ENCODE measurements around the gene LARP4B. TPM values are rescaled to one million over a fixed set of nuclear protein-coding genes. Genes with fewer than 3 reads are reported as not detected.
"Not testable (repeated sequence)": the region's sequence is repeated elsewhere in the genome, so short reads cannot be mapped to it uniquely, and the experiment has no call there.

Gene LARP4B
- polyA plus RNA-seq, 1 donor from 2014 or later, result 14.2 TPM

DNA sequence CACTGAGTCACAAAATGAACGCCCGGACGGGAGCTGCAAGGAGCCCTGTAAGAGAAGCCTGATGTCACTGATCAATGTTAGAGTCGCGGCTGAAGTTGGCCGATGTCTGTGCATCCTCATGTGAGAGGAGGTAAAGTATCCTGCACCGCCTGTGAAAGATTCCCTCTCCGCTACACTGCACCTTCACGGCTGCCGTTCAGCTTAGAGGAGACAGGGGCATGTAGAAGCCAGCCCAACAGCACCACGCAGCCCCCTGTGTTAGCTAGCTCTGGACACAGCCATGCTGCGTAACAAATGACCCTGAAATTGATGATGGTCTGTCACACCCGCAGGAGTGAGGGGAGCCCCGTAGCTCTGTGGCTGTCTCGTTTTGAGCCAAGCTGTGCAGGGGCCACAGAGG is 160.5 kb downstream of the LARP4B start:
- Histone ChIP-seq H4K20me1 (ENCODE audit: insufficient read depth) (no peaks in the 10 kb centered on the region), H3K27ac (ENCODE audit: low read length) (no peak overlapping the region), H3F3A (ENCODE audit: insufficient read depth, low read length, poor library complexity, severe bottlenecking) (no peaks in the 10 kb centered on the region), H3K4me2 (ENCODE audit: low read length) (no peak overlapping the region), H3K9me3 (ENCODE audit: low read length) (peaks cover 5% of the 10 kb centered on the region), H3K27me3 (ENCODE audit: insufficient read depth, low read depth, low read length) (no peaks in the 10 kb centered on the region), H3K4me3 (ENCODE audit: low read length) (no peak overlapping the region), H3K79me2 (replicated peaks; ENCODE audit: insufficient read depth, low read length) (no peaks in the 10 kb centered on the region), H3K36me3 (ENCODE audit: insufficient read depth, low read length) (no peaks in the 10 kb centered on the region), H3K9me2 (ENCODE audit: insufficient read depth, low read length) (no peaks in the 10 kb centered on the region), H3K9ac (ENCODE audit: low read length) (no peak overlapping the region), H2AFZ (ENCODE audit: low read depth, low read length) (no peak overlapping the region)
- no peak for TF ChIP-seq SMC3 (conservative IDR thresholded peaks at IDR 0.05; ENCODE audit: poor library complexity)
- no peak for TF ChIP-seq MXI1 (conservative IDR thresholded peaks at IDR 0.05; ENCODE audit: poor library complexity, severe bottlenecking)
- TF ChIP-seq POLR2AphosphoS5 (IDR thresholded peaks at IDR 0.05), result no peak
- TF ChIP-seq, protein P1, sequence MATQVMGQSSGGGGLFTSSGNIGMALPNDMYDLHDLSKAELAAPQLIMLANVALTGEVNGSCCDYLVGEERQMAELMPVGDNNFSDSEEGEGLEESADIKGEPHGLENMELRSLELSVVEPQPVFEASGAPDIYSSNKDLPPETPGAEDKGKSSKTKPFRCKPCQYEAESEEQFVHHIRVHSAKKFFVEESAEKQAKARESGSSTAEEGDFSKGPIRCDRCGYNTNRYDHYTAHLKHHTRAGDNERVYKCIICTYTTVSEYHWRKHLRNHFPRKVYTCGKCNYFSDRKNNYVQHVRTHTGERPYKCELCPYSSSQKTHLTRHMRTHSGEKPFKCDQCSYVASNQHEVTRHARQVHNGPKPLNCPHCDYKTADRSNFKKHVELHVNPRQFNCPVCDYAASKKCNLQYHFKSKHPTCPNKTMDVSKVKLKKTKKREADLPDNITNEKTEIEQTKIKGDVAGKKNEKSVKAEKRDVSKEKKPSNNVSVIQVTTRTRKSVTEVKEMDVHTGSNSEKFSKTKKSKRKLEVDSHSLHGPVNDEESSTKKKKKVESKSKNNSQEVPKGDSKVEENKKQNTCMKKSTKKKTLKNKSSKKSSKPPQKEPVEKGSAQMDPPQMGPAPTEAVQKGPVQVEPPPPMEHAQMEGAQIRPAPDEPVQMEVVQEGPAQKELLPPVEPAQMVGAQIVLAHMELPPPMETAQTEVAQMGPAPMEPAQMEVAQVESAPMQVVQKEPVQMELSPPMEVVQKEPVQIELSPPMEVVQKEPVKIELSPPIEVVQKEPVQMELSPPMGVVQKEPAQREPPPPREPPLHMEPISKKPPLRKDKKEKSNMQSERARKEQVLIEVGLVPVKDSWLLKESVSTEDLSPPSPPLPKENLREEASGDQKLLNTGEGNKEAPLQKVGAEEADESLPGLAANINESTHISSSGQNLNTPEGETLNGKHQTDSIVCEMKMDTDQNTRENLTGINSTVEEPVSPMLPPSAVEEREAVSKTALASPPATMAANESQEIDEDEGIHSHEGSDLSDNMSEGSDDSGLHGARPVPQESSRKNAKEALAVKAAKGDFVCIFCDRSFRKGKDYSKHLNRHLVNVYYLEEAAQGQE (IDR thresholded peaks at IDR 0.05; ENCODE audit: borderline replicate concordance), result no peak
- TF ChIP-seq, protein P2, sequence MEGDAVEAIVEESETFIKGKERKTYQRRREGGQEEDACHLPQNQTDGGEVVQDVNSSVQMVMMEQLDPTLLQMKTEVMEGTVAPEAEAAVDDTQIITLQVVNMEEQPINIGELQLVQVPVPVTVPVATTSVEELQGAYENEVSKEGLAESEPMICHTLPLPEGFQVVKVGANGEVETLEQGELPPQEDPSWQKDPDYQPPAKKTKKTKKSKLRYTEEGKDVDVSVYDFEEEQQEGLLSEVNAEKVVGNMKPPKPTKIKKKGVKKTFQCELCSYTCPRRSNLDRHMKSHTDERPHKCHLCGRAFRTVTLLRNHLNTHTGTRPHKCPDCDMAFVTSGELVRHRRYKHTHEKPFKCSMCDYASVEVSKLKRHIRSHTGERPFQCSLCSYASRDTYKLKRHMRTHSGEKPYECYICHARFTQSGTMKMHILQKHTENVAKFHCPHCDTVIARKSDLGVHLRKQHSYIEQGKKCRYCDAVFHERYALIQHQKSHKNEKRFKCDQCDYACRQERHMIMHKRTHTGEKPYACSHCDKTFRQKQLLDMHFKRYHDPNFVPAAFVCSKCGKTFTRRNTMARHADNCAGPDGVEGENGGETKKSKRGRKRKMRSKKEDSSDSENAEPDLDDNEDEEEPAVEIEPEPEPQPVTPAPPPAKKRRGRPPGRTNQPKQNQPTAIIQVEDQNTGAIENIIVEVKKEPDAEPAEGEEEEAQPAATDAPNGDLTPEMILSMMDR (IDR thresholded peaks at IDR 0.05; ENCODE audit: poor library complexity, severe bottlenecking), result no peak
- TF ChIP-seq TAF1 (IDR thresholded peaks at IDR 0.05; ENCODE audit: low read depth), result no peak
- TF ChIP-seq EP300 (conservative IDR thresholded peaks at IDR 0.05; ENCODE audit: poor library complexity, severe bottlenecking), result no peak
- TF ChIP-seq EZH2 (IDR thresholded peaks at IDR 0.05; ENCODE audit: borderline replicate concordance, insufficient read depth, low read length, poor library complexity, severe bottlenecking), result no peak
- TF ChIP-seq RAD21 (conservative IDR thresholded peaks at IDR 0.05), result no peak

DNA sequence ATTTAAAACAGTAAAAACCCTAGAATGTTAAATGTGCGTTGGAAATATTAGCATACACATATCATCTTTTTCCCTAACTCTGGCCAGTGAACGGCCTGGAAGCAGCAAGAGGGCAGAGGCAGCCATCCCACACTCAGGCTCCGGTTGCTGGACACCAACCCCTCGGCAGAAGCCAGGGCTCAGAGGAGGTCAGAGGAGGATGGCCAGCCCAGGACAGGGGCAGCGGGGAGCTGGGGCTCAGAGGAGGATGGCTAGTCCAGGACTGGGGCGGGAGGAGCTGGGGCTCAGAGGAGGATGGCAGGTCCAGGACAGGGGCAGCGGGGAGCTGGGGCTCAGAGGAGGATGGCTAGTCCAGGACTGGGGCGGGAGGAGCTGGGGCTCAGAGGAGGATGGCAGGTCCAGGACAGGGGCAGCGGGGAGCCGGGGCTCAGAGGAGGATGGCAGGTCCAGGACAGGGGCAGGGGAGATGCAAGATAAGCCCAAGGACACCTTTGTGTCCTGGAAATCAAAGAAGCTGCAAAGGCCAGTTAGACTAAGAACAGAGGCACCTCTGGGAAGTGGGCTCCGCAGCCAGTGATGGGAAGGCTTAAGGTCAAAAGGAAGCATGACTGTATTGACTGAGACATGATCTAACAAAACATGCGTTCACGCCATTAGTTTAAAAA is 161.3 kb downstream of the LARP4B start:
- H3K9me3 ChIP-seq (ENCODE audit: low read length); H4K20me1 ChIP-seq (ENCODE audit: insufficient read depth); H3K4me2 ChIP-seq (ENCODE audit: low read length); H3K27ac ChIP-seq (ENCODE audit: low read length); H2AFZ ChIP-seq (ENCODE audit: low read depth, low read length); H3K27me3 ChIP-seq (ENCODE audit: insufficient read depth, low read depth, low read length); H3K9me2 ChIP-seq (ENCODE audit: insufficient read depth, low read length); H3K9ac ChIP-seq (ENCODE audit: low read length); H3K36me3 ChIP-seq (ENCODE audit: insufficient read depth, low read length); H3K4me3 ChIP-seq (ENCODE audit: low read length); H3F3A ChIP-seq (ENCODE audit: insufficient read depth, low read length, poor library complexity, severe bottlenecking); H3K79me2 ChIP-seq (replicated peaks; ENCODE audit: insufficient read depth, low read length): not testable (repeated sequence)
